ENCODE measurements around the gene TDRD10.

DNA sequence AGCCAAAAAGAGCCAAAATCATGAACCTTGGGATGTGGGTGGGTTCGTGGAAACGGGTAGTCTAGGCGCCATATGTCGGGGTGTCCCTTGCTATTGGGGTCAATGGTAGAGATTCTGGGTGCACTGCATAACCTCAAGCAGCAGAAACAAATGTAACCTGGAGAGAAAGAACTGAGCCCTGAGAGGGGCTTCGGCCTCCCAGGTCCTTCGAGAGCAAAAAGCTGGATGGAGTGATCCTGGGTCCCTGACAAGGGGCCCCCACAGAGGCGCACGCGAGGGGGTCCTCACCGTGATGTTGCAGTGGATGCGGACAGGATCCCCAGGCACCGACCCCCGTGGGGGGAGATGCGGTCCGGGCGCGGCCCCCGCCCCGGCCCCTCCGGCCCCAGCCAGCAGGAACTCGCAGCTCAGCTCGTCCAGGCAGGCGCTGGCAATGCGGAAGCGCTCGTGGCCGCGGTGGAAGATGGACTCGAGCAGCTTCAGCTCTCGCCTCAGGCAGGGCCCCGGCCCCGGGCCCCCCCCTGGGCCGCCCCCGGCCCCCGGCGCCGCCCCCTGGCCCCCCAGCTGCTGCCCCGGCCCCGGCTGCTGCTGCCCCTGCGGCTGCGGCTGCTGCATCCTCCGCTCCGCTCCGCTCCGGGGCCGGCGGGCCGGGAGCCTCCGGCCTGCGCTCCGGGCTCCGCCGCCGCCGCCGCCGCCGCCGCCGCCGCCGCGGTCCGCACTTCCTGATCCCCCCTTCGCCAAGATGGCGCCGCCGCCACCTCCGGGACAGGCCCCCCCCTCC is 56.1 kb downstream of the TDRD10 start, which contains the start of gene UBE2Q1:
- TF ChIP-seq SUZ12 (IDR thresholded peaks at IDR 0.05; ENCODE audit: extremely low read depth, insufficient read depth, insufficient read length) (no peak), YY1 (IDR thresholded peaks at IDR 0.05; ENCODE audit: insufficient read depth, insufficient read length) (peak; percentile 52)
